CD1c-positive myeloid dendritic cell (primary cell): ENCODE results near the gene ECSCR.
"Not testable (repeated sequence)": the region's sequence is repeated elsewhere in the genome, so short reads cannot be mapped to it uniquely, and the experiment has no call there.

Experiments
- DNase-seq: peaks from one replicate; pipeline ENCODE4 v3.0.0-alpha.2; 2016; ENCODE audit errors: extremely low spot score

Gene ECSCR, protein sequence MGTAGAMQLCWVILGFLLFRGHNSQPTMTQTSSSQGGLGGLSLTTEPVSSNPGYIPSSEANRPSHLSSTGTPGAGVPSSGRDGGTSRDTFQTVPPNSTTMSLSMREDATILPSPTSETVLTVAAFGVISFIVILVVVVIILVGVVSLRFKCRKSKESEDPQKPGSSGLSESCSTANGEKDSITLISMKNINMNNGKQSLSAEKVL

DNA sequence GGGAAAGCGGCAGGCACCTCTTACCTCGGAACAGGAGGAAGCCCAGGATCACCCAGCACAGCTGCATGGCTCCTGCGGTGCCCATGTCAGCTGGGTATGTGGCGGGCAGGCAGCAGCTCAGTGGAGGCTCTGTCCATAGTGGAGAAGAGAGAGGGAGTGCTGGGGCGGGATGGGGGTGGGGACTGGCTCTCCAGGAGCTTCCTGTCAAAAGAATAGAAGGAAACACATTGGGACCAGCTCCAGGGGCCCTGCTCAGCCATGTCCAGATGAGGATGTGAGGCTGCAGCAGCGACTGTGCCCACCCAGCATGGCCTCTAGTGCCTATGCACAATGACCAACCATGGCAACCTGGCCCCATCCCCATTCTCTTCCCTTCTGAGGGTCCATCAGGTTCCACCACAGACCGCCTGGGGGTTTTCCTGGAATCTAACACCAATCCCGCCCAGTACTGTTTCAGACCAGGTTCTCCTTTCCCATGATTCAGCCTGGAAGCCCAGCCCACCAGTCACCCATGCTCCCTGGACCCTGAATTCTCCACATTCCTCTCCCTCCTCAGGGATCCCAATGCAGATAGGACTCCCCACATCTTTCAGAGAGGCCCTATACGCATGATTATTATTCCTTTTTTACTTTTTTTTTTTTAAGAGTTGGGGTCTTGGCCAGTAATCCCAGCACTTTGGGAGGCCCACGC lies at the start of gene ECSCR:
ECSCR (minus strand) TSS at position 158 of the 691 bp plus-strand sequence; CDS start at position 85, 73 bp downstream.
- DNase-seq: no peak

DNA sequence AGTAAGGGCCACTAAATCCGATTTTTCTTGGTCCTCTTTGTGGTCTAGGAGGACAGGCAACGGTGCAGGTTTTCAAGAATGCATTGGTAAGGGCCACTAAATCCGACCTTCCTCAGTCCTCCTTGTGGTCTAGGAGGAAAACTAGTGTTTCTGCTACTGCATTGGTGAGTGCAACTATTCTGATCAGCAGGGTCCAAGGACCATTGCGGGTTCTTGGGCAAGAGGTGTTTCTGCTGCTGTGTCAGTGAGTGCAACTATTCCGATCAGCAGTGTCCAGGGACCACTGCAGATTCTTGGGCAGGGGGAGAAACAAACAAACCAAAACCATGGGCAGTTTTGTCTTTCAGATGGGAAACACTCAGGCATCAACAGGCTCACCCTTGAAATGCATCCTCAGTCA lies 42.2 kb upstream of the ECSCR start:
- DNase-seq: not testable (repeated sequence)

DNA sequence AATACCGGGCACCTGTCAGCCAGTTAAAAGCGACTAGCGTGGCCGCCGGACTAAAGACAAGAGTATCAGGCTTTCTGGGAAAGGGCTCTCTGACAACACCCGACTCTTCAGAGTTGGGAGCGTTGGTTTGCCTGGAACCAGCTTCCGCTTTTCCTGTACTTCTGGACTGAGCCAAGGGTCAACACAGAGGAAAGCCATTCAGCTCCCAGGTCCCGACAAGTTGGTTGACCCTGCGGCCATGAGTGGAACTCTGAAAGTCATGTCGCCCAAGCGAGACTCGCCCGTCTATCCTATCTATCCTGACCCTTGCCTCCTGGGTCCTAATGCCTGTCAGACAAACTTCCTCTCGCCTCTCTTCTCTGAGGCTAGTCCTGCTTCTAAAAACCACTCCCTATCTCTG lies 41.3 kb upstream of the ECSCR start:
- DNase-seq: not testable (repeated sequence)

DNA sequence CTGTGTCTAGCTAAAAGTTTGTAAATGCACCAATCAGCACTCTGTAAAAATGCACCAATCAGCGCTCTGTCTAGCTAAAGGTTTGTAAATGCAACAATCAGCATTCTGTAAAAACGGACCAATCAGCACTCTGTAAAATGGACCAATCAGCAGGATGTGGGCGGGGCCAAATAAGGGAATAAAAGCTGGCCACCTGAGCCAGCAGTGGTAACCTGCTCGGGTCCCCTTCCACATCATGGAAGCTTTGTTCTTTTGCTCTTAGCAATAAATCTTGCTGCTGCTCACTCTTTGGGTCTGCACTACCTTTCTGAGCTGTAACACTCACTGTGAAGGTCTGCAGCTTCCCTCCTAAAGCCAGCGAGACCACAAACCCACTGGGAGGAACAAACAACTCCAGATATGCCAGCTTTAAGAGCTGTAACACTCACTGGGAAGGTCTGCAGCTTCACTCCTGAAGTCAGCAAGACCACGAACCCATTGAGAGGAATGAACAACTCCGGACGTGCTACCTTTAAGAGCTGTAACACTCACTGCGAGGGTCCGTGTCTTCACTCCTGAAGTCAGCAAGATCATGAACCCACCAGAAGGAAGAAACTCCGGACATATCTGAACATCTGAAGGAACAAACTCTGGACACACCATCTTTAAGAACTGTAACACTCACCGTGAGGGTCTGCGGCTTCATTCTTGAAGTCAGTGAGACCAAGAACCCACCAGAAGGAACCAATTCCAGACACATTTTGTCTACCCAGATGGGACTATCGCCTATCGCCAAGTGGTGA lies 40.7 kb upstream of the ECSCR start:
- DNase-seq: not testable (repeated sequence)

DNA sequence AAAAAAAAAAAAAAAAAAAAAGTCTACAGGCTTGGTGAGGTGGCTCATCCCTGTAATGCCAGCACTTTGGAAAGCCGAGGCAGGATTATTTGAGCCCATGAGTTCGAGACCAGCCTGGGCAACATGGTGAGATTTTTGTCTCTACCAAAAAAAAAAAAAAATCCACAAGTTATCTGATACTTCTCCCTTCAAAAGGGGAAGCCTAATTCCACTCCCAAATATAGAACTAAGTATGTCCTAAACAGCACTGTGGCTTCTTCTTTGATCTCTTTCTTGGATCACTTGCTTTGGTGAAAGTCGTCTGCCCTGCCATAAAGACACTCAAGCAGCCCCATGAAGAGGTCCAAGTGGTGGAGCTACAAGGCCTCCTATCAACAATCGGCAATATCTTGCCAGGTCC lies 38.8 kb upstream of the ECSCR start:
- peak; percentile 48 for DNase-seq

DNA sequence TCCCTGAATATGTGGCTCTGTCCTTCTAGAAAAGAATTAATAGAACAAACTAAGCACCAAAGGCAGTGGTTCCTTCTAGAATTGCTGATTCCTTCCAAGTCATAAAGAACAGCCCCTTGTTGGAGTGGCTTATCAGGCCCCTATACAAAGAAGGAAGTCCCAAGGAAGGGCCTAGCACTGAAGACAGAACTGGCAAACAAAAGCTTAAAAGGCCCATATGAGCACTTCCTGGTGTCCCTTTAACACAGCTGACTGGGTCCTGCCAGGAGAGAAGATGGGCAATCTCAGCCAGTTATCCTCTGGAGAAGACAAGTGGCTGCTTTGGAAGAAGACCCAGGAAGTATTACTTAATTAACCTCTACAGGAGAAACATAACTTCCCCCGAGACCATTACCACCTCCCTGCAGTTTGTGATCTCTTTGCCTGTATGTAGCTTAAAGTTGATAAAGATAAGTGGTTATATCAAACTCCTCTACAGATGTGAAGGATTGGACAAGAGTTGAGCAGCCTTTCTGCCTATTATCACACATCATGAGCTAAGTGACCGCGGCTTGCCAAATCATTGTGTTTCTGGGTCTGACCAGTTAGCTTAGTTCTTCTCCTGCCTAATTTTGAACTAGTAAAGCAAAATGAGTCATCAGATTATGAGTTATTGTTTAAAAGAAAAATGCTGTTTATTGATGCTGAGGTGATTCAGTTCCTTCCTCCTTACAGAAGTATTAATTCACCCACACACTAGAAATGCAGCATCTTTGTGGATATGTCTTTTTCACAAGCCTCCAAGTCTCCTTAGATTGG lies 33.3 kb upstream of the ECSCR start:
- DNase-seq: peak; percentile 55

DNA sequence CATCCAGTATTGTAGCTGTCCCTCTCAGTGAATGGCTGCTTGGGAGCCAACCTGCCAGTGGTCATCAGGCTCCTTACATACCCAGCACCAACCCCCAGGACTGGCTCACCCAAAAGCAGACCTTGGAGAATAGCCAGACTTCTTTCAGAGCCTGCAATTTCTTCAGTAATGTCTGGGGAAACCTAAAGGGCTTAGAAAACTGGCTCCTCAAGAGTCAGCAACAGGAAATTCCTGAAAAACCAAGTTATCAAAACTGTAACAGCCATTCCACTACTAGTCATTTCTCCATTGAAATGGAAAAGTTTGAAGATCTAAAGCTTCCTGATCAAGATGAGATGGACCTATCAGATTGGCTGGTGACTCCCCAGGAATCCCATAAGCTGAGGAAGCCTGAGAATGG lies 32.3 kb upstream of the ECSCR start:
- no peak for DNase-seq

DNA sequence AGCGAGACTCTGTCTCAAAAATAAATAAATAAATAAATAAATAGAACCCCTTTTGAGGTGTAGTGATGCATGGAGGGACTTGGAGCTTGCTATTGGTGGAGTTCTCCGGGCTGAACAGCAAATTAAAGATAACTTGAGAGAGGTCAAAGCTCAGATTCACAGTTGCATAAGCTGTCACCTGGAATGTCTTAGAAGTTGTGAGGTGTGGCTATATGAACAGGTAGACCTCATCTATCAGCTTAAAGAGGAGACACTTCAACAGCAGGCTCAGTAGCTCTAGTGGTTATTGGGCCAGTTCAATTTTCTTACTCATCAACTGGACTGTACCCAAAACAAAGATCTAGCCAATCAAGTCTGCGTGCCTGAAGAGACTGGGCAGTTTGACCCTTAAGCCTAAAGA lies 31.7 kb upstream of the ECSCR start:
- no peak for DNase-seq

DNA sequence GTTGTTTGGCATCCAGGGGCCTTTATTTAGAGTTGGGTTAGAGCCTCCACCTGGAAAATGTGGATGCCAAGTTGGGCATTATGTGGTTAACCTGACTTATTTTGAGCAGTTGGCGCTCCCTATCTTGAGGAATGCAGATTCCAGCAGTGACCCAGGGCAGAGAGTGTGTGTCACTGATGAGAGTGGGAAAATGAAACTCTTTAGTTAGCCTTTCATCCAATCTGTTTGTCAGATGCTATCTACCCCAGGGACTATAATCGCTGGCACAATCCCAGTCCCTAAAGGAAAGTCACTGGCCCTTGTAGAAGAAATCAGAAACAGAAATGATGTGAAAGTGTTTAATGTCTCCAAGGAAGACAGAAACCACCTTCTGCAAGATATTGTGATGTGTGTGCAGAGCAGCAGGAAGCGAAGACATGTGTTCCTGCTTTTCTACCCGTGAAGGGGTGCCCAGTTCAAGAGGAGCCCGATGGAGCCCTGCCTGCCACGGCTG lies 30.2 kb upstream of the ECSCR start:
- no peak for DNase-seq

DNA sequence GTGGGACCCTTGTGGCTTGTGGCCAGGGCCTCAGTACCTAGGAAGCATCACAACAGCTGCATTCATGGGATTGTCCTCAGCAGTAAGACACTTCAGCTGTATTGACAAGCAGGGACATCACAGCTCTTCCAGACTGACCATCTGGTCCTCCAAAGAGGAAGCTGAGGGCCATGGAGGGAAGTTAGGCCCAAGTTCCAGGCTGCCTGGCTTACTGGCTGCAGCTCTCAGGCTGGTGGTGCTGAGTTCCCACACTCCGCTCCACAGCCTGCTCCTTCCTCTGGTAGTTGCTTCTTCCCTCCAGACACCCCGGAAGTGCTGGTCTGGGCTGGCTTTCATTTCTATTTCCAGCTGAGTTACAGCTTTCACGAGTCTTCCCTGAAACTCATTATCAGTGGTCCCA lies 25.7 kb upstream of the ECSCR start:
- peak; percentile 71 for DNase-seq

DNA sequence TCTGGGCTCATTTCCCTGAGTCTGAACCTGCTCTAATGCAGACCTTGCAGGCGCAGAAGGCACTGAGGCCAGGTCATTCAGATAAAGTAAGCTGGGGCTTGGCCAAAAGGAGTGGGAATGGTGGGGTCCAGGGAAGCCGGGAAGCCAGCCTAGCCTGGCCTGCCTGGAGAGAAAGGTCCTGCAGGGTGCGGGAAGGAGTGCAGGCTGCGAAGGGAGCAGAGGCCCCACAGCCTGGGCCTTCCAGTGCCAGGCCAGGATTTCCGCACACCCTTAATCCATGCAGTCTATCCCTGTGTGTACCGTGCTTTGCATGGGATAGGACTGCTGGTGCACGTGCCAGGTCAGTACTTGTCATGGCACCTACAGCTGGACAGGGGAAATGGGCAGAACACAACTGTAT lies 23.7 kb upstream of the ECSCR start:
- no peak for DNase-seq

DNA sequence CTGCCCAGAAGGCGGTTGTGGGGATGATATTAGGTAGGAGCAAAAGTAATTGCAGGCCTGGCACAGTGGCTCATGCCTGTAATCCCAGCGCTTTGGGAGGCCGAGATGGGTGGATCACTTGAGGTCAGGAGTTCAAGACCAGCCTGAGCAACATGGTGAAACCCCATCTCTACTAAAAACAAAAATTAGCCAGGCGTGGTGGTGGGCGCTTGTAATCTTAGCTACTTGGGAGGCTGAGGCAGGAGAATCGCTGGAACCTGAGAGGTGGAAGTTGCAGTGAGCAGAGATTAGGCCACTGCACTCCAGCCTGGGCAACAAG lies 20.3 kb upstream of the ECSCR start:
- not testable (repeated sequence) for DNase-seq

DNA sequence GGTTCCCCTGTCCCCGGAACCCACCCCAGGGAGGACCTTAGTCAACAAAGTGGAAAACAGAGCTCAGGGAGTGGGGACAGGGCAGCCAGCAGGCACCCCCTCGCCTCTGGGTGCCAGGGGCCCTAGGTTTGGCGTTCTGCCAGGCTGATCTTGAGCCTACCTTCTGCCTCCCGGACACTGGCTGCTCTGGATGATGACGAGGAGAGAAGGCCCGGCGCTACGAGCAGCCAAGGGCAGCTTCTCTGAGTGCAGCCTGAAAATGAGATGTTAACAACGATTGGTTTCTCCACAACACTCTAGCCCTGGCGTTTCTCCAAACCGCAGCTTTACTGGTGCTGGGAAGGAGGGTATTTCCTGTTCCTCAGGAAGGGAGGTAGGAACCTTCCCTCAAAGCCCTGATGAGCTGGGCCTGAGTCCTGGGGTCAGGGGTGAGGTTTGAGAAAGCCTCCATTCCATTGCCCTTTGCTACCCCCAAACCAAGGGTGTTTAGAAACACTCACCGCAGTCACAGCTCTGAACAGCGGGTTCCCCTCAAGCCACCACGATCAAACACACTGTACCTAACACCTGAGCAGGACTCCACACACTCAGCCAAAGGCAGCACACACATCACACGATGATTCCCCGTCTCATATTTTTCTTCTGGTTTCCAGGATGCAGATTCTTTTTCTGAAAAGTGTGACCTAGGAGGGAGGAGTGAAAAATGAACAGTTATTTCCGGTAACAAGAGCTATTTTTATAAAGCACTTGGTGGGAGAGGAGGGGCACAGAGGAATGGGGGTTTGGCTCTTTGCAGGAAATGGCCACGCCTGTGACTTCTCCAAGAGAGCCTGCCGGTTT lies 19.7 kb upstream of the ECSCR start, which contains the start of gene STING1:
STING1 (minus strand) TSS at position 709 of the 840 bp plus-strand sequence. CDS start 1,054 bp downstream, outside the sequence.
- peak; percentile 87 for DNase-seq

DNA sequence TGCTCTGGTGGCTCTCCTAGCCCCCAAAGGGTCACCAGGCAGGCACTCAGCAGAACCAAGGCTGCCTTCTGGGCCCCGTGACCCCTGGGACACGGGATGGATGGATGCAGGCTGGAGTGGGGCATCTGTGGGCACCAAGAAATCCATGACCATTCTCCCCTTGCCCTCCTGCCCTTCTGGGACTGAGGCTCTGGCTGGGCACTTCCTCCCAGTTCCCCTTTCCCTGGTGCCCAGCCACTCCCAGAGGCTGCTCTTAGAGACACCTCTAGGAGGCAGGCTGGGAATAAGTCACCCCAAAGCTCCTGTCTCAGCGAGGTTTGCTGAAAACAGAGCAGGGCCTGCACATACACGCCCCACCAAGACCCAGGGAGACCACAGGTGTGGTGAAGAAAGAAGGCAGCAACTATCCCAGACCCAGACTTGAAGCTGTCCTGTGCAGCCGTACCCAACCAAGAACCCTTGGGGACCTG lies 19.1 kb upstream of the ECSCR start:
- DNase-seq: peak; percentile 61

DNA sequence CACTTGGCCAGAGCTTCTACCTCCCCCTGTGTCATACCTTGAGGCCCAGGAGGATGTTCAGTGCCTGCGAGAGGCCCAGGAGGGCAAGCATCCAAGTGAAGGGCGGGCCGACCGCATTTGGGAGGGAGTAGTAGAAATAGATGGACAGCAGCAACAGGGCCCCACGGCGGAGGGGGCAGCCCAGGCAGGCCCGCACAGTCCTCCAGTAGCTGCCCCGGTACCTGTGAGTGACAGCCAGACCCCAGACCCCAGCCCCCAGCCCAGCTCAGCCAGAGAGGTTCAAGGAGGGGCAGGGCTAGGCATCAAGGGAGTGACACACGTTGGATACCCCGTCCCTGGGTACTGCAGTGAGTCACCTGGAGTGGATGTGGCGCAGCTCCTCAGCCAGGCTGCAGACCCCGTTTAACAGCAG lies 18.6 kb upstream of the ECSCR start:
- no peak for DNase-seq

DNA sequence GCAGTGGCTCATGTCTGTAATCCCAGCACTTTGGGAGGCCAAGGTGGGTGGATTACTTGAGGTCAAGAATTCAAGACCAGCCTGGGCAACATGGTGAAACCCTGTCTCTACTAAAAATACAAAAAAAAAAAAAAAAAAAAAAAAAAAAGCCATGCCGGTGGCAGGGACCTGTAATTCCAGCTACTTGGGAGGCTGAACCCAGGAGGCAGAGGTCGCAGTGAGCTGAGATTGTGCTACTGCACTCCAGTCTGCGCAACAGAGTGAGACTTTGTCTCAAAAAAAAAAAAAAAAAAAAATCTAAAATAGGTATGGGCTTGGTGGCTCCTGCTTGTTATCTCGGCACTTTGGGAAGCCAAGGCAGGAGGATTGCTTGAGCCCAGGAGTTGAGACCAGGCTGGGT lies 17.2 kb upstream of the ECSCR start:
- not testable (repeated sequence) for DNase-seq

DNA sequence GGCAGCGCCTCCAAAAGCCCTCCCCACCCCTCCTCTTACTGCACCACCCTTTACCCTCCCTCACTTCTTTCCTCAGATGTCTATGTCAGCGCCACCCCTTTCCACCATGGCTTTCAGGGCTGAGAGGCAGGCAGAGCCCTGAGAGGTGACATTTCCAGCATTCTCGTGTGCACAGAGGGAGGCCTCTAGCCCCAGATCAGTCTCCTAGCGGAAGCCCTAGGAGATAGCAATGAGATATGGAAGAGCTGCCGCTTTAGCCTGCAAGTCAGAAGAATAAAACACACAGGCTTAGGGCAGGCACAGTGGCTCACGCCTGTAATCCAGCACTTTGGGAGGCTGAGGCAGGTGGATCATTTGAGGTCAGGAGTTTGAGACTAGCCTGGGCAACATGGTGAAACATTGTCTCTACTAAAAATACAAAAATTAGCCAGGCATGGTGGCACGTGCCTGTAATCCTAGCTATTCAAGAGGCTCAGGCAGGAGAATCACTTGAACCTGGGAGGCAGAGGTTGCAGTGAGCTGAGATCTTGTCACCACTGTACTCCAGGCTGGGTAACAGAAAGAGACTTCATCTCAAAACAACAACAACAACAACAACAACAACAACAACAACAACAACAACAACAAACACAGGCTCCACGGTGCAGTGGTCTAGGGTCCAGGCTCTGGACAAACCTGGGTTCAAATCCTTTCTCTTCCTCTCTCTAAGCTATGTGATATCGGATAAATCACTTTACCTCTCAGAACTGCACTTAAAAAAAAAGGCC lies 16.3 kb upstream of the ECSCR start:
- not testable (repeated sequence) for DNase-seq

DNA sequence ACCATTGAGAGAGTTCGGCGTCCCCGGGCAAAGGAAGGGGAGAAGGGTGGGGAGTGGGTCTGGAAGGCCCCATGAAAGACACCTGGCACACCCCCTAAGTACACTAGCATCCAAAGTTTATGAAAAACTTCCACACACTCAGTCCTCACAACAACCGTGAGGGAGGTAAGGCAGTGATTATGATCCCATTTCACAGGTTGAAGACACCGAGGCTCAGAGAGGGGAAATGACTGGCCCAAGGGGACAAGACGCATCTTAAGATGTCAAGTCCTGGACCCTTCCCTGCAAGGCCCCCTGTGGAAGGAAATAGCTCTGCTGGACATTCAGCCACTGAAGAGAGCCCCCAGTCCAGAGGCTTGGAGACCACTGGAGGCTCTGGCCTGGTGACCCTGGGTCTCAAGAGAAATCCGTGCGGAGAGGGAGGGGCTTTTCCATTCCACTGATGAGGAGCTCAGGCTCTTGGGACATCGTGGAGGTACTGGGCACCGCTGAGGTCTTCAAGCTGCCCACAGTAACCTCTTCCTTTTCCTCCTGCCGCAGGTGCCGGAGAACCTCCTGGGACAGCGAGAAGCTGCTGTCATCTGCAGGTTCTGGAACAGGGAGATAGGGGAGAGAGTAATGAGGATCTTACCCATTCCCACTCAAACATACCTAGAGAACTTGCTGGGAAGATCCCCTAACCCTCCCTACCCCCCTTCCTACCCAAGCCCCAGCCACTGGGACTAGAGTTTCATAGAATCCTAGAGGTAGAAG lies 13.5 kb upstream of the ECSCR start:
- no peak for DNase-seq
